Non-pigmented ciliary epithelial cell (primary cell): ENCODE results near the gene ZBED4.

Source experiments
- DNase-seq: peaks from one replicate; pipeline ENCODE4 v3.0.0-alpha.2; 2010; ENCODE audit warnings: low read depth

The ZBED4 gene

GRCh38 chr22:49855251-49855911 is 1.7 kb downstream of the ZBED4 start:
- DNase-seq = no peak

GRCh38 chr22:49856343-49856742 is 2.7 kb downstream of the ZBED4 start:
- DNase-seq = no peak

- DNase-seq = no peak
Measured at GRCh38 chr22:49856766-49857618, 3.3 kb downstream of the ZBED4 start.

- no peak for DNase-seq
Measured at GRCh38 chr22:49858827-49859226, 5.2 kb downstream of the ZBED4 start.

- no peak for DNase-seq
Measured at GRCh38 chr22:49861642-49862495, 8.2 kb downstream of the ZBED4 start.

- DNase-seq = no peak
Measured at GRCh38 chr22:49862496-49862776, 8.8 kb downstream of the ZBED4 start.

- DNase-seq = no peak
Measured at GRCh38 chr22:49863931-49864330, 10.3 kb downstream of the ZBED4 start.

GRCh38 chr22:49865156-49865555 is 11.5 kb downstream of the ZBED4 start:
- DNase-seq = no peak

- DNase-seq = no peak
Measured at GRCh38 chr22:49866134-49866533, 12.5 kb downstream of the ZBED4 start.

- DNase-seq = no peak
Measured at GRCh38 chr22:49866646-49867045, 13.0 kb downstream of the ZBED4 start.

GRCh38 chr22:49867303-49868265 is 13.9 kb downstream of the ZBED4 start:
- no peak for DNase-seq

- no peak for DNase-seq
Measured at GRCh38 chr22:49869086-49869830, 15.6 kb downstream of the ZBED4 start.

GRCh38 chr22:49869845-49870712 is 16.4 kb downstream of the ZBED4 start:
- no peak for DNase-seq

- no peak for DNase-seq
Measured at GRCh38 chr22:49871482-49871881, 17.8 kb downstream of the ZBED4 start.

- no peak for DNase-seq
Measured at GRCh38 chr22:49872347-49872746, 18.7 kb downstream of the ZBED4 start.

GRCh38 chr22:49873228-49873940 is 19.7 kb downstream of the ZBED4 start:
- no peak for DNase-seq

GRCh38 chr22:49877642-49878041 is 24.0 kb downstream of the ZBED4 start:
- no peak for DNase-seq

- DNase-seq = no peak
Measured at GRCh38 chr22:49878206-49878605, 24.6 kb downstream of the ZBED4 start.

- no peak for DNase-seq
Measured at GRCh38 chr22:49879871-49880270, 26.2 kb downstream of the ZBED4 start.
